22Rv1 (cell line): Measurements from ENCODE around the gene CCDC13.

Experiments
- CTCF ChIP-seq: fragments of 450-650 bp; IDR thresholded peaks from 2 replicates; pipeline ENCODE4 v1.5.1; 2017; ENCODE audit warnings: mild to moderate bottlenecking
- ZFX ChIP-seq: fragments of 450-650 bp; IDR thresholded peaks from 2 replicates; pipeline ENCODE4 v1.6.1; 2017; ENCODE audit warnings: antibody characterized with exemption, borderline replicate concordance

GRCh38 chr3:42769477-42770131 lies 3.4 kb downstream of the CCDC13 start:
- TF ChIP-seq CTCF (no peak), ZFX (no peak)
